Stimulated activated CD4-positive, alpha-beta T cell treated with anti-CD3 and anti-CD28 coated beads, Interleukin-2, amount 100 ng/mL, for 4 hours (primary cell): Measurements from ENCODE around the gene FAM174C.
A peak's percentile ranks its signal among the peaks of the same experiment; 100 is the strongest.

Experiments used
- DNase-seq: peaks from one replicate; pipeline ENCODE4 v3.0.0-alpha.2; 2020; ENCODE audit warnings: low read depth

Gene FAM174C

DNA sequence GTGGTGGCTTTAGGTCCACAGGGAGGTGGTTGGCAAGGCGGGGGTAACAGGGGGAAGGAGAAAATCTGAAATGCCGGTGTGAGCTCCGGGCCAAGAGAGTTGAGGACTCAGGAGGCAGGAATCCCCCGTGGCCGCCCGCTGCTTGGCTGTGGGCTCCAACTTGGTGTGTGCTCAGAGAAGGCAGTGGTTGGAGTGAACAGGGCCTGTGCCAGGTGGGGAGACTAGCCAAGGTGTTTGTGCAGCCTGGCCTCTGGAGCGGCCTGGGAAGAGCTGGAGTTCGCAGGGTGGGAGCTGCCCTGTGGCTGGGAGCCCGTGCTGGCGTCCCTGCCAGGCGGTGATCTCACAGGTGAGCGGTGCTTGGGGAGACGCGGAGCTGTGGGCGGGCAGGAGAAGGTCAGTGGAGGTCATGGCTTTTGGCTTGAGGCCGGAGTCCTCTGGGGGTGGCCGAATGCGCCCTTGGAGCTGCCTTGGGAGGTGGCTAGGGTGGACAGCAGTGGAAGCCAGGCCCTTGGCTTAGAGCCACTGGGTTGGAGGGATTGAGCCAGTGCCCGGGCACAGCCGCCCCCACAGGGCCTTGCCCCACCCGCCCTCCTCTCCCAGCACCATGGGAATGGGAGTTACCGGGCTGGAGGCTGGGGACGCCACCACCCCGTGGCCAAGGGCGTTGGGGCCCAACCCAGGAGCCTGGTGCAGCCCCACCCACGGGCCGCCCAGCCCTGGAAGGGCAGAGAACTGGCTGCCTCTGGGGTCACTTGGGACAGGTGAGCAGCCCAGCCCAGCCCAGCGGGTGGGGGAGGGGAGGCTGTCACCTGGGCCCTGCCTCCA, 13.3 kb upstream of the FAM174C start:
- DNase-seq = no peak

GRCh38 chr19:1262623-1263123, 12.7 kb upstream of the FAM174C start:
- DNase-seq = no peak

- no peak for DNase-seq
Measured at GRCh38 chr19:1263188-1263587, 12.1 kb upstream of the FAM174C start.

- DNase-seq = no peak
Measured at GRCh38 chr19:1264801-1265614, 10.3 kb upstream of the FAM174C start.

- no peak for DNase-seq
Measured at GRCh38 chr19:1265615-1266128, 9.7 kb upstream of the FAM174C start.

- DNase-seq = peak; percentile 72
Measured at GRCh38 chr19:1266129-1266915, 9.0 kb upstream of the FAM174C start.

- no peak for DNase-seq
Measured at GRCh38 chr19:1266916-1267476, 8.3 kb upstream of the FAM174C start.

DNA sequence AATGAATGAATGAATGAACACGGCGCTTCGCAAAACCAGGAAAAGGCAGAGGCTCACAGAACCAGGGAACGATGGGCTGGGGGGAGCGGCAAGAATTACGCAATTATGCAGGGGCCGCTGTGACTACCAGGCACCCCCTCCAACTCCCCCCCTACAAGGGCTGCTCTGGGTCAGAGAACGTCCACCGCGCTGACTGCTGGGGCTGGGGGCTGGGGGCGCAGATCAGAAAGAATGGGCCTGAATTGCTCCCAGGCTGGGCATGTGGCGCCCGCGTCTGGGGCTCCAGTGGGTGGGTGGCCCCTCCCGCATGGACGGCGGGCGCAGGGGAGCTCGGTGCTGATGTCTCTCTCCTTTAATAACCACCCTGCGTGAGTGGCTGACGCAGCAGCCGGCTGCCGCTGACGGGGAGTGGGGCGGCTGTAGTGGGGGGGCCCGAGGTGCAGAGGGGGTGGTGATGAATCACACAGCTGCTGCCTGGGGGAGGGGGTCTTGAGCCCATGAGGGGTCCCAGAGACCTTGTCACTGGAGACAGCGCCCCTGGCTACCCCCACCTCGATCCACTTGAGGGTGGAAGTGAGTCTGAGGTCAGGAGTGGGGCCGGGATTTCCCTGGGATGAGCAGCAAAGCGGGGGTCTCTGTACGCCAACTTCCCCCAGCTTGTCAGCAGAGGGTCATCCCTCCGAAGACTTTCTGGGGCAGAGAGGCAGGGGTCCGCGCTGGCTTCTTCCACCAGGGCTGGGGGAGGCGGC, 7.7 kb upstream of the FAM174C start:
- no peak for DNase-seq

GRCh38 chr19:1268226-1269064, 6.9 kb upstream of the FAM174C start:
- DNase-seq = no peak

- peak; percentile 99 for DNase-seq
Measured at GRCh38 chr19:1269065-1269477, 6.3 kb upstream of the FAM174C start, which contains the start of gene CIRBP. CIRBP (plus strand) TSS chr19:1269332; CDS start chr19:1270934, 1,602 bp downstream.

DNA sequence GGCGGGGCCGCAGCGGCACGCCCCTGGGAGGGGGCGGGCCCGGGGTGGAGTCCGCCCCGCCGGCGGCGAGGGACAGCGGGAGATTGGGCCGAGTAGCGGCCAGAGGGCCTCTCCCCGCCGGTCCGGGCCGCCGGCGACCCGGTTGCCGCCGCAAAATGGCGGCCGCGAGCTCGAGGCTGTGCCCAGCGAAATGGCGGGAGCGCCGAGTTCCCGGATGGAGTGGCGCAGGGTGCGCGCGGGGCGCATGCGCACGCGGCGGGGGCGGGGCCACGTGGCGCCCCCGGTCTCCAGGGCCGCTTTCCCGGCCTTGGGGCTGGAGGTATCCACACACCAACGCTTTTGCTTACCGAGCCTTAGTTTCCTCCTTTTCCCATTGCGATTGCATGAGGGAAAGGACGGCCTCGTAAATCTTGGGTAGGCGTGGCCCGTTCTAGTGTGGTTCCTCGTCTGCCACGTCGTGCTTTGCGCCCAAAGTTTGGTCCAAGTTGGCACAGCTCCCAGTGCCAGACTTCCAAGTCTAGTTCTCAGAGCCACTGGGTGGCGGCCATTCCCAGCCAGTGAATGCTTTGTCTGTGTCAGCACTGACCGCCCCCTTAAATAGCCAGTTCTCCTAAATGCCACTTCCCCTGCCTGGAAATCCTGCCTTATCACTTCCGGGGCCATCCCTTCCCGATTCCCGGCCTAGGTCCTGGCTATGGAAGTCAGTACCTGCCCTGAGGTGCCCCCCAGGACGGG, 5.7 kb upstream of the FAM174C start:
- DNase-seq = peak; percentile 78

DNA sequence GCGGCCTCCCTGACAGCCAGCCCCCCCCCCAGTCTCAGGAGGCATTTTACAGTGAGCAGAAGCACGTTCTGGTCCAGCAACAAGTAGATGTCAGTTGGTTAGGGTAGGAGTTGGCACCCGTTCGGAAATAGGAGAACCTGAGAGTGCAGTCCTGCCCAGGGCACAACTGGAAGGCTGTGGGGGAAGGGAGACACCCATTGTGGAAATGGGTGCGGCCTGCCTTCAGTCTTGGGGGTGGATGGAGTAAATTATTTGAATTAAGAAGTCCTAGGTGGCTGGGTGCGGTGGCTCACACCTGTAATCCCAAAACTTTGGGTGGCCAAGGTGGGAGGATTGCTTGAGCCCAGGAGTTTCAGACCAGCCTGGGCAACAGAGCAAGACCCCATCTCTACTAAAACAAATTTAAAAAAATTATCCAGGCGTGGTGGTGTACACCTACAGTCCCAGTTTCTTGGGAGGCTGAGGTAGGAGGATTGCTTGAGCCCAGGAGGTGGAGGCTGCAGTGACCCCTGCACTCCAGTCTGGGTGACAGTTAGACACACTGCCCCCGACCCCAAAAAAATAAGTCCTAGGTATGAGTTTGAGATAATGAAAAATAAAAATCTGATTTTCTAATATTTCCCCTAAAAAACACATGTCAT, 5.0 kb upstream of the FAM174C start:
- DNase-seq = no peak

GRCh38 chr19:1270854-1271527, 4.3 kb upstream of the FAM174C start:
- no peak for DNase-seq

- DNase-seq = no peak
Measured at GRCh38 chr19:1271528-1272422, 3.6 kb upstream of the FAM174C start.

- no peak for DNase-seq
Measured at GRCh38 chr19:1272423-1273262, 2.7 kb upstream of the FAM174C start.
